Left lobe of liver (tissue), 2 donors: Measurements from ENCODE around the gene PHF23. TPM values are rescaled to one million over a fixed set of nuclear protein-coding genes. Genes with fewer than 3 reads are reported as not detected.

Source experiments
- ATAC-seq: fragments of 200-7000 bp; cut with Tn5 transposase; one replicate; pipeline ENCODE4 v1.9.1; 2020; ENCODE audit warnings: mild to moderate bottlenecking, moderate library complexity
- DNase-seq: peaks from one replicate; pipeline ENCODE4 v3.0.0-alpha.2; 2020; ENCODE audit warnings: low spot score
- total RNA-seq: library from RNA; stranded (reverse); gene quantifications from one replicate; pipeline ENCODE4 v1.2.1, GENCODE V29; 2021
- donor health status: DM: no; HTN: no; CAD: no; lungs with moderate emphysema.
- donor health status: DM: no; HTN: yes; CAD: no.

Gene PHF23
- total RNA-seq, 1 donor from 2014 or later: 16.5 TPM

DNA sequence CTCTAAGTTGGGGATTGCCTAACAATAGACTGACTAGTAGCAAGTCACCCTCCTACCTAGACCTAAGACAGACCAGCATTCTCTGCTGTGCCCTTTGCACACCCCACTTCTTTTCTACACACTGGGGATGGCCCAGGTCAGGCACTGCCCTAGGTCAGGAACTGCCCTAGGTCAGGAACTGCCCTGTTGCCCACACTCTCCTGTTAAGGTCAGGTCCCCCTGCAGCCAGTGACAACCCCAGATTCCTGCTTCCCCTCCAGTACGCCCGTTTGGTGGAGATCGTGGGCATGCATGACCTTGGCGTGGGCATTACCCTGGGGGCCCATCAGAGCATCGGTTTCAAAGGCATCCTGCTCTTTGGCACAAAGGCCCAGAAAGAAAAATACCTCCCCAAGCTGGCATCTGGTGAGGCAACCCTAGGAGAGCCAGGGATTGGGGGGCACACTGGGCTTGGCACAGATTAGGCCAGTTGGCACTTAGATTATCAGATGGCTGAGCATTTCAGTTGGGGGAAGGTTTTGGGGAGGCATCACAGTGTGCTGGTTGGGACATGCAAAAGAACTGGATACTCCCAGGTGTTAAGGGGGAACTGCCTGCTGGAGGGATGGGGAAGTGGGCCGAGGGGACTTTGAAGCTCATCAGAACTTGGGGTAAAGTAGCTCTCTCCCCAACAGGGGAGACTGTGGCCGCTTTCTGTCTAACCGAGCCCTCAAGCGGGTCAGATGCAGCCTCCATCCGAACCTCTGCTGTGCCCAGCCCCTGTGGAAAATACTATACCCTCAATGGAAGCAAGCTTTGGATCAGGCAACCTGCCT is 17.8 kb downstream of the PHF23 start:
- DNase-seq (no peak), ATAC-seq (peak; percentile 5)

DNA sequence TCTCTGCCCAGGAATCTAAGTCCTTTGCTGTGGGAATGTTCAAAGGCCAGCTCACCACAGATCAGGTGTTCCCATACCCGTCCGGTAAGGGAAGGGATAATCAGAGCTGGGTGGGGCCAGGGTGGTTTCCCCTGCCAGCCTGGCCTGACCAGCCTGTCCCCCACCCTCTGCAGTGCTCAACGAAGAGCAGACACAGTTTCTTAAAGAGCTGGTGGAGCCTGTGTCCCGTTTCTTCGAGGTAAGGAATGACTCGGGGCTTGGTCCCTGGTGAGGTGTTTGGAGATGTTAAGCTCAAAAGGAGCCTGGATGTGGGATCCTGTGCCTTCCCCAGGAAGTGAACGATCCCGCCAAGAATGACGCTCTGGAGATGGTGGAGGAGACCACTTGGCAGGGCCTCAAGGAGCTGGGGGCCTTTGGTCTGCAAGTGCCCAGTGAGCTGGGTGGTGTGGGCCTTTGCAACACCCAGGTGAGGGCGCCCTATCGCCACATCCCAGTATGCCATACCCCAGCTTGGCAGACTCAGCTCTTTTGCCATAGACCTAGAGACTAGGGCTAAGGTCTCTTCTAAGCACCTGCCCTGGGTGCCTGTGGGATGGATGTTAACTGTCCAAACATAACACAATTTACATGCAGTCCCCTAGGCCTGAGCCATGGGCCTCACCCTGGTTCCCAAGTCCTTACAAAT is 18.5 kb downstream of the PHF23 start:
- peak; percentile 79 for DNase-seq
- peak; percentile 46 for ATAC-seq

DNA sequence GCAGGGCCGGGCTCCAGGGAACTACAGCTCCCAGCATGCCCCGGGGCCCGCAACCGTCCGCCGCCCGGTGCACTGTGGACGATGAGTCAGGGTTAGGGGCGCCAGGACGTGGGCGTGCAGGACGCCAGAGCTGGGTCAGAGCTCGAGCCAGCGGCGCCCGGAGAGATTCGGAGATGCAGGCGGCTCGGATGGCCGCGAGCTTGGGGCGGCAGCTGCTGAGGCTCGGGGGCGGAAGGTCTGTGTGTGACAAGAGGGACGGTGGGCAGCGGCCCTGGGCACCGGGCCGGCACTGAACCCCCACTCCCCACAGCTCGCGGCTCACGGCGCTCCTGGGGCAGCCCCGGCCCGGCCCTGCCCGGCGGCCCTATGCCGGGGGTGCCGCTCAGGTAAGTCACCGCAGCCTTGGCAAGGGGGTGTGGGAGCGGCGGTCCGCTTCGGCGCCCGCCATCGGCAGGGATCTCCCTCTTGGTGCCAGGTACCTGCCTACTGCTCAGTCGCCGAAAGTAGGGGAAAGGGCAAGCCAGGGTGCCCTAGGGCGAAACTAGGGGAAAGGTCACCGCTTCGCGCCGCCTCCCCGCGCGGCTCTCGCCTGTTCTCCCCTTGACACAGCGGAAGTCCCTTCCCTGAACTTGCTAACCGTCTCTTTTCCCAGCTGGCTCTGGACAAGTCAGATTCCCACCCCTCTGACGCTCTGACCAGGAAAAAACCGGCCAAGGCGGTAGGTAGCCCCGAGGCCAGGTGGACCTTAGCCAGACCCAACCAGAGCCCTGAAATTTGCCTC is 19.3 kb downstream of the PHF23 start, which contains the start of the genes ACADVL and DLG4:
TSS of gene ACADVL (plus strand) at position 127 of the 781 bp plus-strand sequence. CDS start at position 174, 47 bp downstream.
TSS of gene DLG4 (minus strand) at position 25 of the 781 bp plus-strand sequence.
- DNase-seq (peak; percentile 95), ATAC-seq (peak; percentile 78)

DNA sequence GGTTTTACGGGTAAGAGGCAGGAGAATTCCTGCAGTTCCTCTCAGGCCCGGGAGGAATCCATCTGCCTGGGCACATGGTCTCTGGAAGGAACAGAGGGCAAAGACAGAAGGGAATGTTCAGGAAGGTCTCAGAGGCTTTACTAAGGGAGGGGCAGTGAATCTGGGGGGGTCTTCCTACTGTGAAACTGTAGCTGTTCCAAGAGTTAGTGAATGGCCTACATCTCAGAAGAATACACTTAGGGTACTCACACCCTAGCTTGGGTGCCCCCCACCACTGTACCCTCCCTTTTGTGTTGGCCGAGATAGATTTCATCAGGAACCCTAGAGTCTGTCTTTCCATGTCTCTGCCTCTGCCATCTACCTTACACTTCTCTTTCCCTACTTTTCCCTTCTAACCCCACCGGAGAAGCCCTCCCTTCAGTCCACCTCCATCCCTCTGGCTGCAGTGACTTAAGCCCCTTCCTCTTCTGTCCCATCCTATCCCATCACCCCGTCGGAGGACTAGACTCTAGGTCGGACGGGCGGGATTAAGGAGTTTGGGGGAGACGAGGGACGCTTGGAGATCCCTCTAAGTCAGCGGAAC is 19.9 kb downstream of the PHF23 start:
- ATAC-seq: no peak
- no peak for DNase-seq

DNA sequence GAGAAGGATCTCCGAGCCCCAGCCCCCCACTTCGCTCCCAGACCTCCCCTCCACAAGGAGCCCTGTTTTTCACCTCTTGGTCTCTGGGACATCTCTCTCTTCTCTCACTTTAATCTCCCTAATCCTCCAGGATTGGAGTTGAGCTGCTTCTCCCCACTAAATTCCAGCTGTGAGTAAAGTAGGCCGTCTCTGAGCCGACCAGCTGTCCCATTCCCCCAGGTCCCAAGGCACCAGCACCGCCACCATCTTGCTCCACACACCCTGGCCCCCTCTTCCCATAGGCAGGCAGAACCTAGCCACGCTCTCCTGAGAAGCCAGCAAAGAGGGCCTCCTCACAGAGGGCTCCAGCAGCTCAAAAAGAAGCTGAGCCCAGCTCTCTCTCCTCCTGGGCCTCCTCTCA is 20.5 kb downstream of the PHF23 start:
- DNase-seq: no peak
- ATAC-seq: no peak

DNA sequence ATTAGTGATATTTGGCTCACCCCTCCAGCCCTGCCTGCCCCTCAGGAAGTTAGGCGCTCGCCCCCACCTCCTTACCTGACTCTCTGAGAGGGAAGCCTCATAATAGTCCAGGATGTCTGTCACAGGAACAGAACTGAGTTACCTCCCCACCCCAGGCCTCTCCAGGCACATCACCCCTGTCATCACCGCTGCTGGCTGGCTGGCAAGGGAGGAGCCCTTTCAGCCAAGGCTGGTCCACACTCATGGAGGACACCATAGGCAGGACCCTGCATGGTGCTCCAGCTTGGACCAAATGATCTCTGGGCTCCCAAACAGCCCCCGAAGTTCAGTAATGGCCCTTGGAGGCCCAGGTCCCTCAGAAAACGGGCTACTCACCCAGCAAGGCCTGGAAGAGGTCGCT is 21.1 kb downstream of the PHF23 start:
- DNase-seq: no peak
- no peak for ATAC-seq

DNA sequence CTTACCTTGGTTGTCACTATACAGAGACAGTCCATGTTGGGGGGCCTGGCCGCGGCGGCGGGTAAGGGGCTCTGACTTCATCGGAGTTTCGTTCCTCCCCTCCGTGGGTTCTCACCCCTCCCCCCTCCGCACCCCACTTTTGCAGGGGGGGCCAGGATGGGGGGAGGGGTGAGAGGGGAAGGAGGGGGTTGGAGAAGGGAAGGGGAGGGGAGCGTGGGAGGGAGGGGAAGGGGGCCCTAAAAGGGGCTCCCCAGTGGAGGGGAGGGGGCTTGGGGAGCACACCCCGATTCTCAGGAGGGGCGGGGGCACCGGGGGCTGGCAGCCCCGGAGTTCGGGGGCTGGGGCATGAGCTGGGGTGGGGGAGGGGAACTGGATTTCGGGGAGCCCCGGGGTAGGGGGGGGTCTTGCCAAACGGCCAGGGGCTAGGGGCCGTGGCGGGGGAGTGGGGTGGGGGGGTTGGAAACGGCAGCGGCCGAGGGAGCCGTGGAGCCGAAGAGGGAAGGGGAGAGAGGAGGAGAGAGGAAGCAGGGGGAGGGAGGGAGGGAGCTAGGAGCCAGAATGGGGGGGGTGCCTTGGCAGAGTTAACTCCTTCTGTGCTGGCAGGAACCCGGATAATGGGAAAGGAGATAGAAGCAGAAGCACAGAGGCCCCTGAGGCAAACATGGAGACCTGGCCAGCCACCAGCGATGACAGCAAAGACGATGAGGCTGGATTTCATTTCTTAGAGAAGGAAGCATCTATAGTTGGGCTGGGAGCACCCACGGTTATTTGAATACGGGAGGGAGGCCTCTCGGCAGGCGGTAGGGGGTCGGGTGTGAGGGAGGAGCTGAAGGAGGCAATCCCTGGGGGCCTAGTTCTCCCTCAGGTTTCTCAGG is 21.9 kb downstream of the PHF23 start:
- ATAC-seq (no peak), DNase-seq (no peak)

DNA sequence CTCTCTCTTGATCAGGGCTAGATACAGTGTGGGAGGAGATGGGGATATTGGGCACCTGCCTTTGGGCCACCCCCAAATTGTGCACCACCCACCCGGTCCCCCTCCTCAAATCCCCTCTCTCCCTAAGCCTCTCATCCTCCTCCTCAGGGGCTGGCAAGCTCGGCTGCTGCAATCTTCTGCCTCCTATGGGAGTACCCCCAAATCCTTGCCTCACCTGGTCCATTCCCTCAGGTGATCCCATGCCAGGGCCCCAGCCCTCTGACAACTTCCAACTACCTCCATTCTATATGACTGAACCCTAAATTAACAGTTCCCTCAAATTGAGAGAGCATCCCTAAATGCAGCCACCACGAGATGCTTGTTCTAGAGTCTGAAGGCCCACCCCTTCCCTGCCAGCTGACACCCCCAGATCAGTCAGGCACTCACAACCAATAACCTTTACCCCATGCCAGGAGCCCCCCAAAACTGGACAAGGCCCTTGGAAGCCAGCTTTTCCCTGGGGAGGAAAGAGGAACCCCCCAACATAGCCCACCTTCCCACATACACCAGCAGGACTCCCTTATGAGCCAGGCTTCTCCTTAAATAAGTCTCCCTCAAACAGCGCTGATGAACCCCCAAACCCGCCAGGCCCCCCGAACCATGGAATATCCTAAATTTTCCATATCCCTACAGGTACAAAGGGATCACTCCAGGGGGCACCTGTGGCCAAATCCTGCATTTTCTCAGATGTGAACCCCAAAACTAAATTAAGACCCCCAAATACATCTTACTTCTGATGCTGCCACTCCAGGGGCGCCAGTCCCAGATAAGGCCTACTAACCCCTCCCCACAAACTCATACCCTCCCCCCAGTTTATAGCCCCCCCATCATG is 22.8 kb downstream of the PHF23 start:
- DNase-seq (no peak), ATAC-seq (no peak)

DNA sequence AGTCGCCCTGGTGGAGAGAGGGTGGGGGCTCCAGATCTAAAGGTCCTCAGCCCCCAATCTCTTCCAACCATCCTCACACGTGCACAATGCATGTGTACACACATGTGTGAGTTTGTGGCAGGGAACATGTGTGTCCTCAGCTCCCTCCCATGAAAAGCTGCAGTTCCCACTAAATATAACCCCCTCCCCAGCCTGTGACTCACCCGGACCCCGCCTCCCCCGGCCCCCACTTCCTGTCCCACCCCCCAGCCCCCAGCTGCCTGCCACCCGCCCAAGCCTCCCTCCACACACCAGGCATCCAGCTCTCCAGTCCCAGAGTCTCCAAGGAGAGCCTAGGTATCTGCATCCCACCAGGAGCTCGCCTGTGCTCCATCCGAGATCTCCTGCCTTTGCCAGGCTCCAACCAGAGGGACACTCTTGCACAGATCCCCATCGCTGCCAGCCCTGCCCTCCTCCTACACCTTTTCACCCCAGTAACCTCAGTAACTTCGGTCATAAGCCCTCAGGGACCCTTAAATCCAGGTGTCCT is 23.5 kb downstream of the PHF23 start:
- no peak for DNase-seq
- ATAC-seq: no peak

DNA sequence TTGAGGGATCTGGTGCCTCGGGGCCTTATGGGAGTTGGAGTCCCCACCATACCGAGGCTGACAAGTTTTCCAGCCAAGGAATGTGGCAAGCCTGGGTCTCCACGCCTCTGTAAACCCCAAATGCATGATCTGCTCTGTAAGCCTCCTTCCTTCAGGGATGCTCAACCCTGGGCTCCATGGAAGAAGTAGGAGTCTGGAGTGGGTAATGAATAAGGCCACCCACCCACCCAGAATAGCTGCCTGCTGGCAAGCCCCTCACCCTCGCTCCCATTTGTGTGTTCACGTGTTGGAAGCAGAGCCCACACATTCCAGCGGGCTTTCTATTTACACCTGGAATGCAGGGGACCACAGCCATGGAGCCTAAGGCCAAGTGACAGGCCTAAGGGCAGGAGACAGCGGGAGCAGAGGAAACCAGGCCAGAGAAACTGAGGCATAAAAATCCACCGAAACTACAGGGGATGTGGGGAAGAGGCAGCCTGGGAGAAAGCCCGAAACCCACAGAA is 24.1 kb downstream of the PHF23 start:
- no peak for ATAC-seq
- no peak for DNase-seq

DNA sequence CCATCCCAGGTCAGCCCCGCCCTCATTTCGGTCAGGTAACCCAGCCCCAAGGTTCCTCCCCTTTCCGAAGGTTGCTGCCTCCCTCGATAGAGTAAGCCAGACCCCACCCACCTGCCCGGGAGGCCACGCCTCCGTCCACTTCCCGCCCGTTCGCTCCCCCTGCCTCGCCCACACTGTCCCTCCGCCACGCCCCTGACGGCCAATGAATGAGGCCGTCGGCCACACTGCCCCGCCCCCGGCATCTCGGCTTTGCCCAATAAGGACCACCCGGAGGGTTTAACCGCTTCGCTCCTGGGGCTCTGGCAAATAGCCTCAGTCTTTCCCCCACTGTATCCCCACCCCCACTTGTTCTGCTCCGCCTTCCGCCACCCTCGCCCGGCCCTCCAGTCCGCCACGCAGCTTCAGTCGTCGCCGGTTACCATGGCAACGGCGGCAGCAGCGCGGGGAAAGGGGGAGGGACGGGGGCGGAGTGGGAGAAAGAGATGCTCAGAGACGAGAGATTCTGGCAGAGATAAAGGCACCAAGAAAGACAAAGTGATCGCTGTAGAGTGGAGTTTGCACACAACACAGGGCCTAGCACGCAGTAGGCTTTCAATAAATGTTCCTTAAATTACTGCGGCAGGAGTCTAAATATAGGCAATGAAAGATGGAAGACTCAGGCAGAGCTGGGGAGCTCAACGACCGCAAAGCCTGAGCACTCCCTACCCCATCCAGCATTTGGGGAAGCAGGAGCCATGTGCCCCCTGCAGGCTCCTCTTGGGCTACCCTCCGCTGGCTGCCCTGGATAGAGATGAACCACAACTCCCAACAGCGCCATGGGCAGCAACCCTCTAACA is 24.7 kb downstream of the PHF23 start:
- DNase-seq (peak; percentile 97), ATAC-seq (peak; percentile 89)

DNA sequence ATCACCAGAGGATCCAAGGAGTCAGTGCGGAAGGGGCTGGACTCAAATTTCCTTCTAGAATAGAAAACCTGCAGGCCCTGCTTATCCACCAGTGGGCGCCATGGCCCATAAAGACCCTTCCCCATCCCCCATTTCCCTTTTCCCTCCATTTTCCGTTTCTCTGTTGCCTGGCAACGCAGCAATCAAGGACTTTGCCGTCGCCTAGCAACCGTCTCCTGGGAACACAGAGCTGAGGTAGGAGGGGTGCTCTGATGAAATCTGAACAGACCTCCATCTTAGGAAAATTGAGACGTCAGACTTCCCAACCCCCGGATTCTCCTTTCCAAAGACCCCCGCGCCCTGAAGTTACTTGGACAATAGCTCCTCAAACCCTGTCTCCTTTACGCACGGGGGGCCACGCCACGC is 25.4 kb downstream of the PHF23 start:
- ATAC-seq: peak; percentile 15
- no peak for DNase-seq

DNA sequence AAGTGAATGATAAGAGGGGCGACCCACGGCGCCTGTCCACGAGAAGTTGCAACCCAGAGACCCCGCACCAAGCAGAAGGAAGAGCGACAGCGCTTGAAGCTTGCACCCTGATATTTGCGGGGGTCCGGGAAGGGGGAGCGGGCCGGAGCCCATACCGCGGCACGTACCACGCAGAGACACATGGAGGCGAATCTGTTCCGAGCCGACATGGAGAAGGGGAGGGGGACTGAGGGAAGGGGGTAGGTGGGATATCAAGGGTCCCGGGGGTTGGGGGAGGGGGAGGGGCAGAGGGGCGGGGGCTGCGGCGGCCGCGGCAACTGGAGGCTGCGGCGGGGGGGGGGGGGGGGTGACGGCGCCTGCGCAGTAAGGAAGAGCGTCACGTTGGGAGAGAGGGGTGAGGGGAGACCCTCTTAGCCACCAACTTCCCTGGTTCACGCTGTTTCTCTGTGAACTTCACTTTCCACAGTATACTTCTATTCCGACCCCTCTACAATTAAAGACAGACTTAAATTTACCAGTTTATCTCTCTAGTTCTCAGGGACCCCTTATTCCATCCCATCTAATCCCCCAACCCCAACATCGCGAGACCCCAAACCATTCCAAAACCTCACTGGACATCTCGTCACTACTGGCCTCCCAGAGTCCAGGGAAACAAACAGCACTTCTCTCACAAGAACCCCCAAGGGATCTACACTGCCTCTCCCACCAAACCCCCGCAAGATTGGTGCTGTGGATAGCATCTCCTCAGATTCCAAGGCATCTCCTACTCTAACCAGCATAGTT is 27.6 kb downstream of the PHF23 start:
- ATAC-seq (no peak), DNase-seq (no peak)

DNA sequence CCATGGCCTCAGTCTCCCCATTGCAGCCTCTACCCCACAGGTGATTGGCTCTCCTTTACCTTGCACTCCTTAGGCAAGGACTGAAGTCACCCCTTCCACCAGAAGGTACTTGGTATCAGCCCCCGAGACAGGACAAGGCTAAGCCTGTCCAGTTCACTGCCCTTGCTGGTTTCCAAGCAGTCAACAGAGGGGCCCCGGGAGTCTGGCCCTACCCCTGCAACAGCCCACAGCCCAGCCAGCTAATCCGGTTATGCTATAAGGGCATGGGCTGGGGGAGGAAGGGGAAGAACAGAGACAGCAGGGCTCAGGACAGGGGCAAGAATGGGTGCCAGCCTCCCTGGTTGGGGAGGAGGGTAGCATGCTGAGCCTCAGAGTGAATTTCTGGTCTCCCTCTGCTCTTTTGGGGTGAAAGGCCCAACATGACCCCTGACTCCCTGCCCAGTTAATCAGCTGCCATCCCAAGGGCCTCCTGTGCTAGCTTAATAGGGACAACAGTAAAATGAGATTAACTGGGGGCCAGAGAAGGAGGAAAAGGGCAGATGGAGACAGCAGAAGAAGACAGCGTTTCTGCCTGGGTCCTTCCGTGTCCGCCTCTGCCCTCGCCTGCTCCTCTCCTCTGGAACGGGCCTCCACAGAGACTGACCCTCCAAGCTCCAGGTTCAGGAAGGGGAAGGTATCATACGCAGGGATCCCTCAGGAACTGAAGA is 30.4 kb downstream of the PHF23 start:
- ATAC-seq (no peak), DNase-seq (no peak)

DNA sequence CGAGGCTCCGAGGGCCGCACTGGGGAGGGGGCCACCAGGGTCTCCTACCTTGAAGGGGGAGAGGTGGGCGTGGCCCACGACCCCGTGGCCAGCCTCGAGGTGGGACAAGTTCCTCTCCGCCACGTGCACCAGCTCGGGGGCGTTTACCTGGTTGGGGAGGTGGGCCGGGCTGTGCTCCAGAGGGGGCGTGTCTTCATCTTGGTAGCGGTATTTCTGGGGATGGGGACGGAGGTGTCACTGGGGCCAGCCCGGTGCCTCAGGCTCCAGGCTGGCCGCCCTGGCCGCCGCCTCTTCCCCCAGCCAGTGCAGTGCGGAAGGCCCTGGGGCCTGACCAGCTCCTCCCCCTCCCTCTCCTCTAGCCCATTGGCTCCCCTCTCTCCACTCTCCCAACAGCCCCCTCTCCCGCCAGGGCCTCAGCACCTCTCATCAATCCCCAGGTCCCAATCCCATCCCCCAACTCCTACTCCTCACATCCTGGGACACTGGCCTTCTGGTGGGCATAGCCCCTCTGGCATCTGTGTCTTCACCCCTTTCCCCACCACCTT is 31.2 kb downstream of the PHF23 start:
- no peak for DNase-seq
- no peak for ATAC-seq
